Stimulated activated effector memory CD8-positive, alpha-beta T cell treated with anti-CD3 and anti-CD28 coated beads, Interleukin-12 subunit alpha, Interleukin-12 subunit beta, amount 100 ng/mL, for 72 hours (primary cell): Measurements from ENCODE around the gene RUVBL2.
"Not testable (repeated sequence)": the region's sequence is repeated elsewhere in the genome, so short reads cannot be mapped to it uniquely, and the experiment has no call there.

ENCODE experiments used
- ATAC-seq: fragments of 150-1000 bp; cut with Tn5 transposase; 2 replicates; pipeline ENCODE4 v1.10.0; 2021
- DNase-seq, 2 donors: peaks; one replicate each; pipeline ENCODE4 v3.0.0; 2021 to 2022; ENCODE audit warnings: low spot score in 2 of 2
- H3K27ac Mint-ChIP-seq: one replicate; pipeline ENCODE4 v1.8.0; 2022; ENCODE audit warnings: mild to moderate bottlenecking, mixed read lengths
- H3K36me3 Mint-ChIP-seq: one replicate; pipeline ENCODE4 v1.8.0; 2022; ENCODE audit warnings: mild to moderate bottlenecking, mixed read lengths
- H3K4me1 Mint-ChIP-seq: one replicate; pipeline ENCODE4 v1.8.0; 2022; ENCODE audit warnings: mixed read lengths
- H3K4me3 Mint-ChIP-seq: one replicate; pipeline ENCODE4 v1.8.0; 2022; ENCODE audit warnings: mild to moderate bottlenecking, mixed read lengths
- H3K9me3 Mint-ChIP-seq: one replicate; pipeline ENCODE4 v1.8.0; 2022; ENCODE audit warnings: mixed read lengths

The RUVBL2 gene

GRCh38 chr19:49017041-49017665 lies 23.5 kb downstream of the RUVBL2 start, which contains the start of gene LHB:
Gene LHB, minus strand, starts transcription at chr19:49017091. Its CDS starts 10 bp downstream, at chr19:49017081.
- Mint-ChIP-seq H3K4me3 (peak within 1 kb of the TSS; percentile 84), H3K9me3 (no peaks in the 10 kb centered on the region), H3K4me1 (peaks cover 31% of the 10 kb centered on the region), H3K27ac (peak within 1 kb of the TSS; percentile 43), H3K36me3 (peaks cover 23% of the 10 kb centered on the region)
- no peak for ATAC-seq
- DNase-seq = no peak

- DNase-seq (peak; percentile 55 to 82), ATAC-seq (peak; percentile 82)
- Mint-ChIP-seq H3K9me3 (no peaks in the 10 kb centered on the region), H3K27ac (no peak overlapping the region), H3K36me3 (peaks cover 21% of the 10 kb centered on the region), H3K4me3 (peak overlapping the region; percentile 84), H3K4me1 (peaks cover 31% of the 10 kb centered on the region)
These were observed 24.1 kb downstream of the RUVBL2 start for GRCh38 chr19:49017666-49018351.

- not testable (repeated sequence) for ATAC-seq
- H3K27ac Mint-ChIP-seq = peak overlapping the region; percentile 27
- peak in 1 of 2 donors; percentile 56 for DNase-seq
These were observed 24.9 kb downstream of the RUVBL2 start for GRCh38 chr19:49018388-49019241.

GRCh38 chr19:49019242-49019932 lies 25.7 kb downstream of the RUVBL2 start:
- peaks cover 9% of the 10 kb centered on the region for H3K36me3 Mint-ChIP-seq

More at GRCh38 chr19:49018388-49019241, 24.9 kb downstream of the RUVBL2 start:
- Mint-ChIP-seq H3K4me3 (peak overlapping the region; percentile 84), H3K36me3 (peaks cover 14% of the 10 kb centered on the region), H3K4me1 (peaks cover 31% of the 10 kb centered on the region)
- not testable (repeated sequence) for H3K9me3 Mint-ChIP-seq

GRCh38 chr19:49020342-49020741 lies 26.7 kb downstream of the RUVBL2 start:
- peak overlapping the region; percentile 84 for H3K4me3 Mint-ChIP-seq
- ATAC-seq = no peak
- H3K27ac Mint-ChIP-seq = no peak overlapping the region
- peaks cover 31% of the 10 kb centered on the region for H3K4me1 Mint-ChIP-seq
- H3K36me3 Mint-ChIP-seq = peaks cover 5% of the 10 kb centered on the region
- no peaks in the 10 kb centered on the region for H3K9me3 Mint-ChIP-seq
- no peak for DNase-seq

More at GRCh38 chr19:49019242-49019932, 25.7 kb downstream of the RUVBL2 start:
- Mint-ChIP-seq H3K4me1 (peaks cover 31% of the 10 kb centered on the region), H3K27ac (peak overlapping the region; percentile 27), H3K4me3 (peak overlapping the region; percentile 84), H3K9me3 (no peaks in the 10 kb centered on the region)
- DNase-seq (peak; percentile 60 to 83), ATAC-seq (peak; percentile 49)

- H3K27ac Mint-ChIP-seq = peak overlapping the region; percentile 7
- DNase-seq (no peak), ATAC-seq (peak; percentile 47)
- no peaks in the 10 kb centered on the region for H3K36me3 Mint-ChIP-seq
- peaks cover 31% of the 10 kb centered on the region for H3K4me1 Mint-ChIP-seq
- H3K9me3 Mint-ChIP-seq = no peaks in the 10 kb centered on the region
- peak overlapping the region; percentile 1 for H3K4me3 Mint-ChIP-seq
These were observed 27.5 kb downstream of the RUVBL2 start for GRCh38 chr19:49020931-49021895.

GRCh38 chr19:49022116-49022515 lies 28.4 kb downstream of the RUVBL2 start:
- H3K4me3 Mint-ChIP-seq = no peak overlapping the region
- no peaks in the 10 kb centered on the region for H3K36me3 Mint-ChIP-seq
- no peak overlapping the region for H3K27ac Mint-ChIP-seq
- no peaks in the 10 kb centered on the region for H3K9me3 Mint-ChIP-seq
- ATAC-seq = no peak
- DNase-seq = no peak
- H3K4me1 Mint-ChIP-seq = peaks cover 31% of the 10 kb centered on the region

- H3K9me3 Mint-ChIP-seq, H3K36me3 Mint-ChIP-seq, H3K27ac Mint-ChIP-seq, H3K4me3 Mint-ChIP-seq, DNase-seq, ATAC-seq: not testable (repeated sequence)
- peaks cover 22% of the 10 kb centered on the region for H3K4me1 Mint-ChIP-seq
These were observed 30.5 kb downstream of the RUVBL2 start, which contains the start of gene CGB3 for GRCh38 chr19:49024233-49024632. Gene CGB3, minus strand, starts transcription at chr19:49024333. Its CDS starts 362 bp downstream, at chr19:49023971.

GRCh38 chr19:49025088-49025487 lies 31.4 kb downstream of the RUVBL2 start:
- not testable (repeated sequence) for H3K9me3 Mint-ChIP-seq, ATAC-seq, H3K36me3 Mint-ChIP-seq, DNase-seq, H3K4me3 Mint-ChIP-seq, H3K27ac Mint-ChIP-seq
- H3K4me1 Mint-ChIP-seq = peaks cover 17% of the 10 kb centered on the region

GRCh38 chr19:49025599-49025998 lies 31.9 kb downstream of the RUVBL2 start:
- not testable (repeated sequence) for H3K4me3 Mint-ChIP-seq, ATAC-seq, H3K27ac Mint-ChIP-seq, DNase-seq, H3K36me3 Mint-ChIP-seq, H3K9me3 Mint-ChIP-seq
- H3K4me1 Mint-ChIP-seq = peaks cover 12% of the 10 kb centered on the region

- not testable (repeated sequence) for H3K36me3 Mint-ChIP-seq, H3K27ac Mint-ChIP-seq, H3K9me3 Mint-ChIP-seq, H3K4me1 Mint-ChIP-seq, ATAC-seq, DNase-seq, H3K4me3 Mint-ChIP-seq
These were observed 35.0 kb downstream of the RUVBL2 start for GRCh38 chr19:49028686-49029085.

- H3K36me3 Mint-ChIP-seq, DNase-seq, H3K9me3 Mint-ChIP-seq, ATAC-seq, H3K27ac Mint-ChIP-seq, H3K4me1 Mint-ChIP-seq, H3K4me3 Mint-ChIP-seq: not testable (repeated sequence)
These were observed 36.1 kb downstream of the RUVBL2 start for GRCh38 chr19:49029749-49030148.

- not testable (repeated sequence) for H3K4me3 Mint-ChIP-seq, DNase-seq, H3K36me3 Mint-ChIP-seq, H3K27ac Mint-ChIP-seq, H3K9me3 Mint-ChIP-seq, H3K4me1 Mint-ChIP-seq, ATAC-seq
These were observed 36.6 kb downstream of the RUVBL2 start for GRCh38 chr19:49030323-49030722.
